Natural killer cell treated with Interleukin-12 subunit alpha and Interleukin-12 subunit beta and Interleukin-15 and Interleukin-18, amount 100 ng/mL, for 72 hours (primary cell): ENCODE results near the gene AHCTF1. TPM values are rescaled to one million over a fixed set of nuclear protein-coding genes. Genes with fewer than 3 reads are reported as not detected.
"Not testable (repeated sequence)": the region's sequence is repeated elsewhere in the genome, so short reads cannot be mapped to it uniquely, and the experiment has no call there.

Experiments
- ATAC-seq, 2 donors: fragments of 150-1000 bp; cut with Tn5 transposase in 1 of 2; sonication (Bioruptor Pico), chemical (Tn5 transposase) in 1 of 2; 2 replicates each; pipeline ENCODE4 v1.10.0; 2021
- DNase-seq: peaks from one replicate; pipeline ENCODE4 v3.0.0; 2022; ENCODE audit warnings: low spot score
- H3K27ac Mint-ChIP-seq, 2 donors: 1 replicate in 1 of 2; 2 replicates in 1 of 2; pipeline ENCODE4 v1.8.0; 2022; ENCODE audit warnings: mixed read lengths in 2 of 2, mild to moderate bottlenecking in 1 of 2, moderate library complexity in 1 of 2
- H3K27me3 Mint-ChIP-seq, 2 donors: 1 replicate in 1 of 2; 2 replicates in 1 of 2; pipeline ENCODE4 v1.8.0; 2022; ENCODE audit warnings: mixed read lengths in 2 of 2
- H3K36me3 Mint-ChIP-seq: one replicate; pipeline ENCODE4 v1.8.0; 2022; ENCODE audit warnings: mixed read lengths
- H3K4me1 Mint-ChIP-seq, 2 donors: 1 replicate in 1 of 2; 2 replicates in 1 of 2; pipeline ENCODE4 v1.8.0; 2022; ENCODE audit warnings: low read depth in 2 of 2, mixed read lengths in 2 of 2, mild to moderate bottlenecking in 1 of 2
- H3K4me3 Mint-ChIP-seq: one replicate; pipeline ENCODE4 v1.8.0; 2022; ENCODE audit warnings: mixed read lengths
- H3K9me3 Mint-ChIP-seq: 2 replicates; pipeline ENCODE4 v1.8.0; 2022; ENCODE audit warnings: mixed read lengths
- total RNA-seq, 2 donors: library from RNA; stranded (reverse); gene quantifications; one replicate each; pipeline ENCODE4 v1.2.3, GENCODE V29; 2022

Gene AHCTF1
- total RNA-seq, 2 donors from 2014 or later, result 38.9 to 53.8 TPM

GRCh38 chr1:246901874-246902273, 29.9 kb downstream of the AHCTF1 start:
- Mint-ChIP-seq H3K27me3 (no peaks in the 10 kb centered on the region), H3K4me1 (peaks cover 0 to 6% of the 10 kb centered on the region in 2 donors), H3K4me3 (no peak overlapping the region), H3K9me3 (no peaks in the 10 kb centered on the region), H3K36me3 (peaks cover 47% of the 10 kb centered on the region), H3K27ac (no peak overlapping the region)
- DNase-seq (no peak), ATAC-seq (no peak)

GRCh38 chr1:246897302-246897701, 34.4 kb downstream of the AHCTF1 start:
- H3K4me1 Mint-ChIP-seq, result peaks cover 14% of the 10 kb centered on the region in 2 donors
- DNase-seq, result no peak
- H3K27ac Mint-ChIP-seq, result no peak overlapping the region
- no peak overlapping the region for H3K4me3 Mint-ChIP-seq
- no peaks in the 10 kb centered on the region for H3K9me3 Mint-ChIP-seq
- ATAC-seq, result no peak
- H3K36me3 Mint-ChIP-seq, result peaks cover 52% of the 10 kb centered on the region
- no peaks in the 10 kb centered on the region for H3K27me3 Mint-ChIP-seq

- H3K4me1 Mint-ChIP-seq, result peaks cover 17 to 21% of the 10 kb centered on the region in 2 donors
- DNase-seq, result no peak
- H3K27me3 Mint-ChIP-seq, result no peaks in the 10 kb centered on the region
- peak overlapping the region; percentile 56 to 77 for H3K27ac Mint-ChIP-seq
- H3K36me3 Mint-ChIP-seq, result peaks cover 42% of the 10 kb centered on the region
- ATAC-seq, result peak; percentile 62 to 72
- H3K4me3 Mint-ChIP-seq, result peak overlapping the region; percentile 61
- no peaks in the 10 kb centered on the region for H3K9me3 Mint-ChIP-seq
These were observed 38.4 kb downstream of the AHCTF1 start for GRCh38 chr1:246893191-246893939.

- Mint-ChIP-seq H3K4me3 (no peak overlapping the region), H3K27ac (no peak overlapping the region), H3K9me3 (no peaks in the 10 kb centered on the region), H3K36me3 (peaks cover 37% of the 10 kb centered on the region), H3K4me1 (peaks cover 15 to 21% of the 10 kb centered on the region in 2 donors), H3K27me3 (no peaks in the 10 kb centered on the region)
- DNase-seq (no peak), ATAC-seq (no peak)
These were observed 40.6 kb downstream of the AHCTF1 start for GRCh38 chr1:246891105-246891504.

GRCh38 chr1:246888522-246888921, 43.2 kb downstream of the AHCTF1 start:
- Mint-ChIP-seq H3K36me3 (peaks cover 23% of the 10 kb centered on the region), H3K27me3 (no peaks in the 10 kb centered on the region), H3K4me3 (no peak overlapping the region), H3K9me3 (no peaks in the 10 kb centered on the region), H3K27ac (no peak overlapping the region), H3K4me1 (peaks cover 12 to 15% of the 10 kb centered on the region in 2 donors)
- DNase-seq (no peak), ATAC-seq (no peak)

- not testable (repeated sequence) for DNase-seq, H3K27ac Mint-ChIP-seq, H3K4me1 Mint-ChIP-seq, H3K9me3 Mint-ChIP-seq, ATAC-seq, H3K27me3 Mint-ChIP-seq, H3K4me3 Mint-ChIP-seq
- peaks cover 16% of the 10 kb centered on the region for H3K36me3 Mint-ChIP-seq
These were observed 46.4 kb downstream of the AHCTF1 start for GRCh38 chr1:246885389-246885788.

GRCh38 chr1:246878551-246878950, 53.2 kb downstream of the AHCTF1 start:
- Mint-ChIP-seq H3K4me1 (peaks cover 14 to 27% of the 10 kb centered on the region in 2 donors), H3K4me3 (no peak overlapping the region), H3K27ac (no peak overlapping the region), H3K9me3 (no peaks in the 10 kb centered on the region), H3K27me3 (no peaks in the 10 kb centered on the region), H3K36me3 (peaks cover 23% of the 10 kb centered on the region)
- no peak for ATAC-seq
- DNase-seq, result no peak

- DNase-seq (no peak), ATAC-seq (no peak)
- peak overlapping the region in 1 of 2 donors; percentile 52 for H3K27ac Mint-ChIP-seq
- H3K4me3 Mint-ChIP-seq, result peak overlapping the region; percentile 40
- peaks cover 25 to 35% of the 10 kb centered on the region in 2 donors for H3K4me1 Mint-ChIP-seq
- no peaks in the 10 kb centered on the region for H3K27me3 Mint-ChIP-seq
- H3K9me3 Mint-ChIP-seq, result no peaks in the 10 kb centered on the region
- H3K36me3 Mint-ChIP-seq, result peaks cover 23% of the 10 kb centered on the region
These were observed 55.3 kb downstream of the AHCTF1 start for GRCh38 chr1:246876431-246876830.

GRCh38 chr1:246875041-246876026, 56.4 kb downstream of the AHCTF1 start:
- Mint-ChIP-seq H3K4me1 (peaks cover 25 to 35% of the 10 kb centered on the region in 2 donors), H3K27me3 (no peaks in the 10 kb centered on the region), H3K9me3 (no peaks in the 10 kb centered on the region), H3K27ac (peak overlapping the region; percentile 54 to 69), H3K4me3 (peak overlapping the region; percentile 57), H3K36me3 (peaks cover 23% of the 10 kb centered on the region)
- DNase-seq, result no peak
- ATAC-seq, result peak; percentile 67 to 93

- H3K27me3 Mint-ChIP-seq, result no peaks in the 10 kb centered on the region
- H3K9me3 Mint-ChIP-seq, result no peaks in the 10 kb centered on the region
- H3K27ac Mint-ChIP-seq, result no peak overlapping the region
- no peak overlapping the region for H3K4me3 Mint-ChIP-seq
- peaks cover 0 to 4% of the 10 kb centered on the region in 2 donors for H3K4me1 Mint-ChIP-seq
- no peak for DNase-seq
- no peak for ATAC-seq
- peaks cover 20% of the 10 kb centered on the region for H3K36me3 Mint-ChIP-seq
These were observed 65.8 kb downstream of the AHCTF1 start for GRCh38 chr1:246865921-246866320.

GRCh38 chr1:246863791-246864190, 68.0 kb downstream of the AHCTF1 start:
- not testable (repeated sequence) for H3K27ac Mint-ChIP-seq, H3K4me1 Mint-ChIP-seq, H3K4me3 Mint-ChIP-seq, DNase-seq, H3K27me3 Mint-ChIP-seq, ATAC-seq, H3K9me3 Mint-ChIP-seq
- peaks cover 10% of the 10 kb centered on the region for H3K36me3 Mint-ChIP-seq

- Mint-ChIP-seq H3K36me3 (peaks cover 9% of the 10 kb centered on the region), H3K9me3 (no peaks in the 10 kb centered on the region), H3K27ac (no peak overlapping the region), H3K4me3 (no peak overlapping the region), H3K4me1 (no peaks in the 10 kb centered on the region), H3K27me3 (no peaks in the 10 kb centered on the region)
- DNase-seq, result no peak
- ATAC-seq, result no peak
These were observed 71.3 kb downstream of the AHCTF1 start for GRCh38 chr1:246860401-246860800.

- H3K4me3 Mint-ChIP-seq, result no peak overlapping the region
These were observed 75.4 kb downstream of the AHCTF1 start for GRCh38 chr1:246856371-246856770.

GRCh38 chr1:246850640-246851039, 81.1 kb downstream of the AHCTF1 start:
- DNase-seq, H3K9me3 Mint-ChIP-seq, H3K27me3 Mint-ChIP-seq, ATAC-seq, H3K4me3 Mint-ChIP-seq, H3K27ac Mint-ChIP-seq, H3K4me1 Mint-ChIP-seq: not testable (repeated sequence)
- H3K36me3 Mint-ChIP-seq, result peaks cover 26% of the 10 kb centered on the region

More at GRCh38 chr1:246856371-246856770, 75.4 kb downstream of the AHCTF1 start:
- H3K27ac Mint-ChIP-seq, result no peak overlapping the region
- H3K4me1 Mint-ChIP-seq, result no peaks in the 10 kb centered on the region
- no peak for ATAC-seq
- no peaks in the 10 kb centered on the region for H3K27me3 Mint-ChIP-seq
- DNase-seq, result no peak
- no peaks in the 10 kb centered on the region for H3K9me3 Mint-ChIP-seq
- peaks cover 15% of the 10 kb centered on the region for H3K36me3 Mint-ChIP-seq
